OCI-LY3 (cell line): Measurements from ENCODE around the gene DNAJC1.

Experiments used
- CTCF ChIP-seq: fragments of 200-600, 300-600 bp; sonication (generic); IDR thresholded peaks from 2 replicates; pipeline ENCODE4 v1.5.1; 2014; ENCODE audit warnings: antibody characterized with exemption, low read length, low read depth
- EZH2phosphoT487 ChIP-seq: fragments of 200-600 bp; shearing (Covaris generic); IDR thresholded peaks from 2 replicates; pipeline ENCODE4 v1.6.1; 2018; ENCODE audit warnings: antibody characterized with exemption, mixed run types, low read depth

- no peak for TF ChIP-seq EZH2phosphoT487
- no peak for TF ChIP-seq CTCF
Observed at GRCh38 chr10:21946946-21947345, 56.6 kb downstream of the DNAJC1 start.
